ENCODE data around the gene CTBP2.

- no peak for TF ChIP-seq SP1 (IDR thresholded peaks at IDR 0.05)
- no peak for TF ChIP-seq BHLHE40 (IDR thresholded peaks at IDR 0.05; ENCODE audit: borderline replicate concordance)
- TF ChIP-seq ELF4 (IDR thresholded peaks at IDR 0.05), result no peak
- no peak for TF ChIP-seq HDGF (IDR thresholded peaks at IDR 0.05; ENCODE audit: borderline replicate concordance)
- no peak for TF ChIP-seq SUZ12 (IDR thresholded peaks at IDR 0.05)
Measured at GRCh38 chr10:125061557-125062226, 98.7 kb downstream of the CTBP2 start.
